Hindlimb muscle (tissue), 1 donor: ENCODE data around the gene GOSR1. TPM values are rescaled to one million over a fixed set of nuclear protein-coding genes. Genes with fewer than 3 reads are reported as not detected.

Experiments used
- DNase-seq: peaks from one replicate; pipeline ENCODE4 v3.0.0-alpha.2; 2013
- polyA plus RNA-seq: library from polyadenylated mRNA; unstranded; fragments of 120-200 nt; gene quantifications from one replicate; pipeline ENCODE4 v1.2.1, GENCODE V29; 2013; ENCODE audit not compliant: insufficient read length

Gene GOSR1
- polyA plus RNA-seq, 1 donor = 24.2 TPM

DNA sequence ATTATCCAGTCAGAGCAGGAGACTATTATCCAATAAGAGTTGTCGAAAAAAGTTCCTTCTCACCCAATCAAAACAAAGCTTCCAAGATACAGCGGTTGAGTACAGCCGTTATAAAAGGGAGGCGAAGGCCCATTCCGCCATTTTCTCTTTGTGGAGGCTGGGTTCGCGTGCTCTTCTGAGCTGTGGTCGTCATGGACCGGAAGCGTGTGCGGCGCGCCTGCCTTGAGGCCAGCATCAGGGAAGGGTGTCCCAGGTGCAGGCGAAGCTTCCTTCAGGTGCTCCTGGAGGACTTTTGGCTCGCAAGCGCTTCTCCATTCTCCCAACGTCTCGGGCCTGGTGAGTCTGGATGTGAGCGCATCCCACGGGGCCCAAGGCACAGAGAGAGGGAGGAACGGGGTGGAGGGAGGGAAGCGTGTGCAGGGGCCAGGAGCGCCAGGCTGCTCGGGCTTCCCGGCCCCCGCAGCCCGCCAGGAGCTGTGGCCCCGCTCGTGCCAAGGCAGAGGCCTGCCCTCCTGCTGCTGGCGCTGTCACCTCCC lies 99.2 kb downstream of the GOSR1 start:
- DNase-seq = no peak

Other genes with a start within 250 kb of the GOSR1 start
- 0.12 TPM for gene SLC6A4, start 241.7 kb upstream of the GOSR1 start, polyA plus RNA-seq
- 37.3 TPM for gene BLMH, start 185.5 kb upstream of the GOSR1 start, polyA plus RNA-seq
- not detected for gene TMIGD1, start 143.4 kb upstream of the GOSR1 start, polyA plus RNA-seq
- 25.2 TPM for gene CPD, start 98.5 kb upstream of the GOSR1 start, polyA plus RNA-seq